A204.1 (cell line): ENCODE results near the gene CDK14.
A peak's percentile ranks its signal among the peaks of the same experiment; 100 is the strongest.
"Not testable (repeated sequence)": the region's sequence is repeated elsewhere in the genome, so short reads cannot be mapped to it uniquely, and the experiment has no call there.

Experiments
- FAIRE-seq: peaks from 2 replicates; lab custom pipeline; 2012; peaks lifted over from hg19 to GRCh38; lab: Jason Lieb, UNC

Gene CDK14

GRCh38 chr7:90723233-90723632, 127.1 kb downstream of the CDK14 start:
- no peak for FAIRE-seq

DNA sequence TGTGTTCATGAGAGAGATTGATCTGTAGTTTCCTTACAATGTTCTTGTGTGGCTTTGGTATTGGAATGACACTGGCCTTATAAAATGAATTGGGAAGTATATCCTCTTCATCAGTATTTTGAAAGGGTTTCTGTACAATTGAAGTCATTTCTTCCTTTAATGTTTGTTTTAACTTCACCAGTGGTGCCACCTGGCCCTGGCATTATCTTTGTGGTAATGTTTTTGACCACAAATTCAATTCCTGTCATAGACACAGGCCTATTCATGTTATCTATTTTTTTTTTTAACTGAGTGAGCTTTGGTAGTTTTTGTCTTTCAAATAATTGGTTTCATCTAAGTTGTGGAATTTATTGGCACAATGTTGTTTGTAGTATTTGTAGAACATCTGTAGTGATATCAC, 127.7 kb downstream of the CDK14 start:
- no peak for FAIRE-seq

DNA sequence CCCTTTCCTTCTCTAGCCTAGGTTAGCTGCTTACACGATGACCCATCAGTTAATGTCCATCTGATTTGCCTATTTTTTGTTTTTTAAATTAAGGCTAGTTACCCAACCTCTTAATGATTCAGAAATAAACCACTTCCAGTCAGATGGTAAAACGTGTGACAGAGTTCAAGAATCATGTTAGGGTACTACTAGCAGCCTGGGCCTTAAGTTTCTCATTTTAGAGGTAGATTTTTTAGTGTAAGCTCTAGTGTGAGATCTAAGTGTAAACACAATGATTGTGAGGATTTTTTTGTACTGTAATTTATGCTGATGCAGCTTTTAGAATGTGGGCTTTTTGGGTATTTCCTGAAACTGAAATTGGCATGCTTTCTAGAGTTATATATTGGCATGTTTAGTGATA, 130.0 kb downstream of the CDK14 start:
- FAIRE-seq: no peak

- FAIRE-seq: no peak
Observed at GRCh38 chr7:90726623-90727022, 130.5 kb downstream of the CDK14 start.

GRCh38 chr7:90727412-90727811, 131.3 kb downstream of the CDK14 start:
- FAIRE-seq: no peak

GRCh38 chr7:90728568-90728967, 132.4 kb downstream of the CDK14 start:
- FAIRE-seq: no peak

- not testable (repeated sequence) for FAIRE-seq
Observed at GRCh38 chr7:90735611-90736280, 139.6 kb downstream of the CDK14 start.

GRCh38 chr7:90736316-90736715, 140.2 kb downstream of the CDK14 start:
- no peak for FAIRE-seq

- no peak for FAIRE-seq
Observed at GRCh38 chr7:90736968-90737939, 141.1 kb downstream of the CDK14 start.

DNA sequence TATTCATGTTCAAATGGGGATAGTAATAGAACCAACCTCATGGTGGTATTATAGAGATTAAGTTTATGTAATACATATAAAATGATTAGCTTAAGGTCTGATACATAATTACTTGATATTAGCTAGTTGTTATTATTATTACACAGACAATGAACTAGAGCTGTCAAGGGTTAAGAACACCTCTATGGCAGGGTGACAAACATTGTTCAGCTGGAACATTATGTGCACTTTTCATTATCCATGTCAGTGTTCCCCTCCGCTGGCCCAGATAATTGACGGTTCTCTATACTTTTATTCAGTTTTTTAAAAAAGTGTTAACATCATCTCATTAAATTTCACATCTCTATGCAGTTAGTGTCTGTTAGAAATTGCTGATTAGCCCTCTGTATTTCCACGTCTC, 142.1 kb downstream of the CDK14 start:
- FAIRE-seq: no peak

- FAIRE-seq: no peak
Observed at GRCh38 chr7:90739716-90740115, 143.6 kb downstream of the CDK14 start.

DNA sequence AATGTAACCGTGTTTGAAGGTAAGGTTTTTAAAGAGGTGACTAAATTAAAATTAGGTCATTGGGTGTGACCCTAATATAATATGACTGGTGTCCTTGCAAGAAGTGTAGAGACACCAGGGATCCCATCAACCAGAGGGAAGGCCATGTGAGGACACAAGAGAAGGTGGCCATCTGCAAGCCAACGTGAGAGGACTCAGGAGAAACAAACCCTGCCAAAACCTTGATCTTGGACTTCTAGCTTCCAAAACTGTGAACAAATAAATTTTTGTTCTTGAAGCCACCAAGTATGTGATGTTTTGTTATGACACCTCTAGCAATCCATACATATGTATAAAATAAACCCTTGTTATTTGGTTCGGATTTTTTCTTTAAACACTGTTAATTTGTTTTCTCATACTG, 144.3 kb downstream of the CDK14 start:
- FAIRE-seq: no peak

DNA sequence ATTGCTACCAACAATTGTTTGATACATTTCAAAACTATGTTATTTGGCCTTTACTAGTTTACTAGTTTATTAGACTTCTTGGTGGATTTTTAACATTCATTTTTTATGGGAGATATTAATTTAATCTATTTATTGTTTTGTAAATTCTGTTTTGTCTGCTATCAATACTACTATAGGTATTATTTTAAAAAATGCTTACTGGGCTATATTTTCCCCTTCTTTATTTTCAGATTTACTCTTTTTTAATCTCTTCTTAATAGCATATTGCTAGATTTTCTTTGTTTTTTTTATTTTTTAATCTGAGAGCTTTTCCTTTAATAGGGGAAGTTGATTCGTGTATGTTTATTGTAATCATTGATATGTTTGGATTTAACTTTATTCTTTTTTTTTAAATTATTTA, 147.5 kb downstream of the CDK14 start:
- peak; percentile 56 for FAIRE-seq

GRCh38 chr7:90747516-90747915, 151.4 kb downstream of the CDK14 start:
- FAIRE-seq: no peak

DNA sequence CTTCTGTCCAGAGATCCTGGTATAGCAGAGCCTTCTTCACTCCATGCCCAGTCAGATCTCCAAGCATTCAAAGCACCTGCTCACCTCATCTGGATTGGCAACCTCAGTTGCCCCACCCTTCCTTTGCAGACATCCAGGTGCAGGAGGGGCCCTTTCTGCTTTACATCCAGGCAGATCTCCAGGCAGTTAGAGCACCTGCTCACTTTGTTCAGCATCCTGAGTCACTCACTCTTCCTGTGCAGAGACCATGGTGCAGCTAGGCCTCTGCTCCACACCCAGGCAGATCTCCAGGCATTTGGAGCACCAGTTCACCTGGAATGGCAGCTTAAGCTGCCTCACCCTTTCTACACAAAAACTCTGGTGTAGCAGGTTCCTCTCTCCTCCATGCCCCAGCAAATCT, 153.1 kb downstream of the CDK14 start:
- FAIRE-seq: no peak

- FAIRE-seq: no peak
Observed at GRCh38 chr7:90749774-90750173, 153.7 kb downstream of the CDK14 start.

- no peak for FAIRE-seq
Observed at GRCh38 chr7:90751595-90751994, 155.5 kb downstream of the CDK14 start.

GRCh38 chr7:90752051-90752450, 155.9 kb downstream of the CDK14 start:
- no peak for FAIRE-seq

- FAIRE-seq: no peak
Observed at GRCh38 chr7:90755041-90755440, 158.9 kb downstream of the CDK14 start.

- FAIRE-seq: no peak
Observed at GRCh38 chr7:90756366-90756765, 160.2 kb downstream of the CDK14 start.

GRCh38 chr7:90757565-90757950, 161.4 kb downstream of the CDK14 start:
- FAIRE-seq: not testable (repeated sequence)

DNA sequence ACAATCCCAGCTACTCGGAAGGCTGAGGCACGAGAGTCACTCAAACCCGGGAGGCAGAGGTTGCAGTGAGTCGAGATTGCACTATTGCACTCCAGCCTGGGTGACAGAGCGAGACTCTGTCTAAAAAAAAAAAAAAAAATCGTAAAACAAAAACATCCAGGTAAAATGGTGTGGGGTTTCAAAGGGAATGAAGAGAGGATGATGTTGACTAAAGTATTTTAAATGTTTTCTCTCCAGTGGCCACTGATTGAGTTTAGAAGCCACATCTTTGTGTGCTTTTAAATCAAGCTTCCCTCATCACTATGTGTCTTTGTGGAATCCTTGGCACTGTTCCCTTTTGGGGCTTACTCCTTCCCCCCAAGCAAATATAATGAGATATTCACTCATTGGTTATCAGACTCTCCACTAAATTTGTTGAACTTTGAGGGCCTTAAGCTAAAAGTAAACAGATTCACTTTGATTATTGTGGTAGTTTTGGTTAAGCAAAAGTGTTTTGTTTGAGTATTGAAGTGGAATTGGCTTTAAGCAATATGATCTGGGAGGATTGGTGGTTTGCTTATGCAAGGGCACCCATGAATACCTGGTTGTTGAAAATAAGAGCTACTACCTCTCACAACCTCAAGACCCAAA, 162.9 kb downstream of the CDK14 start:
- FAIRE-seq: no peak

DNA sequence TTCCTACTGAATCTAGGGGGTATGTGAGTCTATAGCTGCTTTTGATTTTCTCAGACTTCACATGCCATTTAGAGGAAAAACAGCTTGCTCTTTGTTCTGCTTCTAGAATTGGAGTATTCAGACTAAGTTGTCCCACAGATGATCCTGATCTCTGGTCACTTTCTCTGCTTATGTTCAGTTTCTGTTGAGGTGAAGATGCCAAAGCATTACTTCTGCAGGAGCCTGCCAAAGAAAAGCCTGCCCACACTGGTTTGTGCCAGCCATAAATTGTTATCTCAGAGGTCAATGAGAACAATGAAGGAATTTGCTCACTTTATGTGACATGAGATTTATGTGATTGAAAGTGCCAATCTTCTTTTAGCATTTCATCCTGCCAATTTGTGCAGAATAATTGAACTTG, 163.6 kb downstream of the CDK14 start:
- no peak for FAIRE-seq
